NCI-H187 treated with DMSO at 0.1 percent for 48 hours (cell line): ENCODE results near the gene PMP22.

Experiments
- DNase-seq: peaks from one replicate; lab custom pipeline; 2025; lab: John Stamatoyannopoulos, UW

PMP22 gene

DNA sequence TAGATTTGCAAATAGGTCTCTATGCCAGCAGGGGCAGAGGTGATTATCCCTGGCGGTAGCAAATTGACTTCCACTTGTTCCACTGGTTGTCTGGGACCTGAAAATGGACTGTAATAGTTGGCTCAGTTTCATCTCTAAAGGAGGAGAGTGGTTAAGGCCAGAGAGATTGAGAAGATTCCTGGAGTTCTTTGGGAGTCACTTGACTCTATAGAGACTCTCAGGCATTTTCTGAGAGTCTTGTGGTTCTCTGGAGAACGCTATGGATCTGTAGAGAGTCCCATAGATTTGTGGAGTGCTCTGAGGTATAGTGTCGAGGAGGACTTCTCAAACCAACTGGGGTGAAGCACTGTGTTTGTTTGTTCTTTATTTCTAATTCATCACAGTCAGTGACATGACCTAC, 8.9 kb upstream of the PMP22 start:
- DNase-seq: no peak

DNA sequence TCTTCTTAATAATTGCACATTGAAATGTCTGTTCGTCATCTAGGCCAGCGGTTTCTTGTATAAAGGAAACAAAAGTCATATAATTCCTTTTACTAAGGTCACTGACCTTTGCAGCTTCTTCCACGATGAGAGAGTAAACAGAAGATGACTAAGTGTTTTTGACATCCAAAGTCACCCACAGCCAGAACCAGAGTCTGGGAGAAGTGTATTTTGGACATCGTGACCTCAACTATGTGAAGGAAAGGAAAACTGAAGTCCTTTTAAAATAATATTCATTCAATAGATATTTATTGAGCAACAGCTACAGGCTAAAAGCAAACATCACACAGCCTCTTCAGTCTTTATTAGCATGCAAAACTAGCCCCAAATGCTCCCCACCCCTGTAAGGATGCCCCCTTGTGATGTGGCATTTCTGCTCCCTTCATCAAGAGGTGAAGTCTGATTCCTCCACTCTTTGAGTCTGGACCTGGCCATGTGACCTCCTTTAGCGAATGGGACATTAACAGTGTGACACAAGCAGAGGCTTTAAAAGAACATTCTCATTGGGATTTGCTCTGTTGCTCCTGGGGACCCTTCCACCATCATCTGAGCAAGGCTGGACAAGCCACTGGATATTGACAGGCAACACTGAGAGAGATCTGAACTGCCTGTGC, 8.1 kb upstream of the PMP22 start:
- DNase-seq: no peak

DNA sequence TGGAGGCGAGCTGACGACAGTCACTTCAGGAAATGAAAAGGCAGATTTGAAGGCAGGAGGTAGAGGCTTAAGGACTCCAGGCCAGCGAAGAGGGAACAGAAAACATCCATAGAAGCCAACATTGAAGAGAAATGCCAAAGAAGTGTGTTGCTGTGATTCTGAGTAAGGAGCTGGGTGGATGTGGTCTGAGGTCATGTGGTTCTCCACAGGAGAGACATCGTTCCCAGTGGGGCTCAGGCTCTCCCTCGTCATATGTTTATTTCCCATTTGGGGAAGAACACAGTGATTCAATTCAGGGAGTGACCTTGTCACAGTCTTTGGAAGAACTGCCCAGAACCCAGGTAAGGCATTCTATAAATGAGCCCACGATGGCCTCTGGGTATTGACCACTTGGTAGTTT, 6.6 kb upstream of the PMP22 start:
- no peak for DNase-seq

DNA sequence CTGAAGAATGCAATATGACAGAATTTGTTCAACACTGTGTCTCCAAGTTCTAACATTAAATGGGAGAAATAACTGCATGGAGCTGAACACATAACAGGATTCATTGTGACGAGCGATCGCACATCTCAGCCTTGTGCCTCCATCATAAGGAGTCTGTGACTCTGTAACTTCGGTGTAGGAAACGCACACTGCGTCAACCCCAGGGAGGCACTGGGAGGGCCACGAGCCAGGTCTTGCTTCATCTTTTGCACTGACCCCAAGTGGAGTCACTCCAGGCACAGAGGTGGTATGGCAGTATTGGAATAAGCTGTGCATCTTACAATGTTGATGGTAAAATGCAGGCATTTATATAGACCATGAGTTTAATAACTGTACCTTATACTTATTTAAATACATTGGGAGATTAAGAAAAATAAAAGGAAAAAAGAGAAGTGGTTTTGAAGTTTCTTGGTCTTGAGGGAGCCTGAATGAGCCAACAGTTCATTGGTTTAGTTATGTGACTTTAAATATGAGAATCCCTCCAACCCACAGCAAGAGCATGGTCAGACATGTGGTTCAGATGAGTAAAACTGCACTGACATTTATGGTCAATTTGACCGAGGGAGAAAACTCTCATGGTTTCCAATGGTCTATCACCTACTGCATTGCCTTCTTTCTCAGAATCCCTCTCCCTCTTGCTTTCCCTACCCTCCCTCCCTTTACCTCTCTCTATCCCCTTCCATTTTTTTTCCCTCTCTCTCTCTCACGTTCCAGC, 5.7 kb upstream of the PMP22 start:
- no peak for DNase-seq

DNA sequence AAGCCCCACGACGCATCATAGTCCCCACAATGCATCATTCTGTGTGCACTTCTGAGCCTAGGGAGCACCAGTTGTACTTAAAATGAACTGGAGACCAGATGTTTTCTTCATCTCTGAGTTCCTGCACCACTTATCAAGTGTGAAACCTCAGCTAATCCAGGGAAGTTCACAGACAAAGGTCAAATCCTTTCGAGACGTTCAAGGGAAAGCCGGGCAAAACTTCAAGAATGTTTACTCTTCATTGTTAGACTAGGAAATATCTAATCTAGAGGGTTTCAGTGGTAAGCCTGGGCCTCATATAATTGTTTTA, 4.6 kb upstream of the PMP22 start:
- no peak for DNase-seq

DNA sequence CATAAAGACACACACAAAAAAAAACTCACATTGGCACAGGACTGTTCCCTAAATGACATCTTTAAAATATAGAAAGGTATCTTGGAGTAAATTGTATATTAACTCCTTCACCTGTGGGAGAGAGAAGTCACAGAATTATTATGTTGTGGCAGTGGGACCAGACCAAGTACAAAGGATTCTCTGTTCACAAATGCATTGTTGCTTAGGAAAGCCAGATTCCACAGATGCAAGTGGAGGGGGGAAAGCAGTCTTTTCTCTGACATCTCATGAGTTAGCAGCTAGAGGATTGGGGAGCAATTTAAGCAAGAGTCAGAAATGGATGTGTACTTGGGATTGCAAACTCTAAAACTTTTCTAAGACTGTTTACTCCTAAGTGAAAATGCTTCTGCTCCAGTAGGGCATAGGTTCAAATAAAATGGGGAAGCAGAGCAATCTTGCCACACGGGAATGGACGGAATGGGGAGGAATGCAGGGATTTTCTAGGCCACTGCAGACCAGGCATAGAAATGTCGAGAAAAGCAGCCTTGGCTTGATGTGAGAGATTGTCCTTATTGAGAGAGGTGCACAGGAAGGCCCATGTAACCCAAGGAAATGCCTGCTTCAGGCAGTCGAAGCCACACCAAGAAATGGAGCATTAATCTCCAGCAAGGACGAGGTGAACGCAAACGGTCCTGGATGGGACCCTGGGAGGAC, 4.1 kb upstream of the PMP22 start:
- no peak for DNase-seq

DNA sequence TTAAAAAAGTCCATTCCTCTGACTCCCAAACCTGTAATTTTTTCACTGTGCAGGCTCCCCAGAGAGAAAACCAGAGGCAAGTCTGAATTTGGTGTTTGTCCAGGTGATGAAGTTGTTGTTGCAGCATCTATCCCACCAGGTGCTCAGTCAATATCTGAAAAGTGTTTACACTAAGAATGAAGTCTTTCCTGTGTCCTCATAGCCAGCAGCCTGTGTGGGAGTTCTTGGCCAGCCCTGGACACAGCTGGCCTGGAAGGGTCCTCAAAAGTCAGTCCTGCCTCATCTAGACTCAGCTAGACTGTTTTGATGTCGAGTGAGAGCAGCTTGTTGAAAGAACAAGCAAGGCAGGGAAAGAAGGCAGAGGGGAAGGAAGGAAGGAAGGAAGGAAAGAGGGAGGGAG, 3.3 kb upstream of the PMP22 start:
- DNase-seq: no peak

DNA sequence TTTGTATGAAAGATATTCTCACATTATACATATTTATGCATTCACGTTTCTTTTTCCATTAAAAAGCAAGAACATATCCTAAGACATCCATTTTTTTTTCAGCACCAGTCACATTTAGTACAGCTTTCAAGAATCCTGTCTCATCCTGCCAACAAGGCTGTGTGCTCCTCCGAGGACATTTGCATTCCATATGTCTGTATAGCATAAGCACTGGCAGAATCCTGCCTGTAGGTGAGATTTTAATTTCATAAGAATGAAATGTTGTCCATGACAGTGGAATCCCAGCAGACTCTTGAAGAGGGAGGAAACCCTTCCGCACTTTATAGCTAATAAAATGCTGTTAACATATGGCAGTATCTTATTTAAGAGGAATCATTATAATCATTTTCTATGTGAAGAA, 2.9 kb upstream of the PMP22 start:
- no peak for DNase-seq

DNA sequence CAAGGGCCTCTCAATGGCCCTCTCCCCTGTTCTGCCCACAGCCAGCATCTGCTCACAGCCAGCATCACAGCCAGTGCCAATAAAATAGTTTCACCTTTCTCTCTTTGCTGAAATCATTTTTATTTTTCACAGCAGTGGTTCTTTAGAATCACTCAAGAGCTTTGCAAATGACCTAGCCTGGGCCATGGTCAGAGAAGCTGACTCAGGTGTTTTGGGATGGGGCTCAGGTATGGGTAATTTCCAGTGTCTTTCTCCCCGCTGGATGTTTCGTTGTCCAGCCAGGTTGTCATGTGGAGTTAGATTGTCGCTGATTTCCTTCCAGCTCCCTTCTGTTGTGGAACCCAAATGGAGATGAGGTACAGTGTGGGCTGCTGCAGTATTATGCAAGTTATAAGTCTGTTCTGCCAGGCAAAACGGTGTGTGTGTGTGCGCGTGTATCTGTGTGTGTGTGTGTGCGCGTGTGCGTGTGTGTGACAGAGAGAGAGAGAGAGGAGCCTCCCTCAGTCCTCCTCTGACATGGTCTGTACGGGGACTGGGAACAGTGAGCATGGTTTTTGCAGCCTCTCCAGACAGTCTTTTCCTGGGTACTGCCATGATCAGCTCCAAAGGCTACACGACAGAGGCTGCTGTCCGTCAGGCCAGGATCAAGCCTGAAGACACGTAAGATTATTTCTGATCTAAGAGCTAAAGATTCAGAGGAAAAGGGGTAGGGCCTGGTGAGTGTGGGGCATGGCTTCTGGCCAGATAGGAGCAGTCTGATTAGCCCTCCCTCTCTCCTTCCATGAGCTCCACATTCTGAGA, 1.4 kb upstream of the PMP22 start:
- DNase-seq: no peak

DNA sequence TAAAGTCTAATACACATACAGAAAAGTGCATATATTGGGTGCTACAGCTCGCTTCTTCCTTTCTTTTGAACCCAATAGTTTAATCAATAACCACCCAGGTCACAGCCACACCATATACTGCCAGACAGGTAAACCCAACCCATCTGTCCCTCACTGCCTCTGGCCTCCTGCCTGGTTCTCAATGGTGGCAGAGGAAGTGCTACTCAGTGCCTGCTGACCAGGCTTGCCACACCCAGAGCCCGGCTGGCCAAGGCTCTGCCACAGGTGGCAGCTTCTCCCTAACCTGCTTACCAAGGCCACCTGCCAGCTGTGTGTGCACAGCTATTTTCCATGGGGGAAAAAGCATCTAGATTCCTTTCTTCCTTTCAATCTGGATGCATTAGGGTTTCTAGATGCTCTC, 584 bp downstream of the PMP22 start:
- DNase-seq: no peak

DNA sequence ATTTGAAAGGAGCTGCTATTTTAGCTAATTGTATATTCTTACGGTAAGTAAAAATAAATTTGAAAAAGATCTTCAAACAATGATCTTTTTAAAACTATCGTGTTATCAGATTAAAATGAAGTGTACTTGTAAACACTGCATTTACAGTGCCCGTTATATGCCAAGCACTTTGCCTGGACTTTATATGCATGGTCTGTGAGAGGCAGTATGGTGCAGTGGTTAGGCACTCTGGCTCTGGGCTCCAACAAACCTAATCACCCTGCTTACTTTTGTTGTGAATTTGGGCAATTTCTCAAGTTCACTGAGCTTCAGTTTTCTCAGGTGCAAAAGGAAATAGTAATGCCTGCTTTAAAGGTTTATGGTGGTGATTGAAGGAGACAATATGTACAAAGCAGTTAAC, 1.4 kb downstream of the PMP22 start:
- no peak for DNase-seq

DNA sequence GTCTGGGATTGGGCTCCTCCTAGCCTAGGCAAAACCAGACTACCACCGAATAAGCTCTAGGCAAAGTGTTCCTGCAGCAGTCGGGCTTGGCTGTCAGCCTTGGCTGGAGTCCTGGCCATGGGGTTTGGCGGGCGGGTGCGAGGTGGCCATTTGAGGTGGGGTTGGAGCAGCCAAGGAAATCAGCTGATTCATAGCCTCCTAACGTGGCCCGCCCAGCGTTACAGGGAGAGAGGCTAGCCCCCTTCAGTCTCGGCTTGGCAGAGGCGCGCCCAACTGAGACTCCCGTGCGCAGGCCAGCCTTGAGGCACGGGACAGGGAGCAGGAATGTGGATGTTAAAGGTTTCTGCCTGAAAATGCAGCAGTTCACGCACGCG, 1.9 kb downstream of the PMP22 start:
- DNase-seq: no peak

DNA sequence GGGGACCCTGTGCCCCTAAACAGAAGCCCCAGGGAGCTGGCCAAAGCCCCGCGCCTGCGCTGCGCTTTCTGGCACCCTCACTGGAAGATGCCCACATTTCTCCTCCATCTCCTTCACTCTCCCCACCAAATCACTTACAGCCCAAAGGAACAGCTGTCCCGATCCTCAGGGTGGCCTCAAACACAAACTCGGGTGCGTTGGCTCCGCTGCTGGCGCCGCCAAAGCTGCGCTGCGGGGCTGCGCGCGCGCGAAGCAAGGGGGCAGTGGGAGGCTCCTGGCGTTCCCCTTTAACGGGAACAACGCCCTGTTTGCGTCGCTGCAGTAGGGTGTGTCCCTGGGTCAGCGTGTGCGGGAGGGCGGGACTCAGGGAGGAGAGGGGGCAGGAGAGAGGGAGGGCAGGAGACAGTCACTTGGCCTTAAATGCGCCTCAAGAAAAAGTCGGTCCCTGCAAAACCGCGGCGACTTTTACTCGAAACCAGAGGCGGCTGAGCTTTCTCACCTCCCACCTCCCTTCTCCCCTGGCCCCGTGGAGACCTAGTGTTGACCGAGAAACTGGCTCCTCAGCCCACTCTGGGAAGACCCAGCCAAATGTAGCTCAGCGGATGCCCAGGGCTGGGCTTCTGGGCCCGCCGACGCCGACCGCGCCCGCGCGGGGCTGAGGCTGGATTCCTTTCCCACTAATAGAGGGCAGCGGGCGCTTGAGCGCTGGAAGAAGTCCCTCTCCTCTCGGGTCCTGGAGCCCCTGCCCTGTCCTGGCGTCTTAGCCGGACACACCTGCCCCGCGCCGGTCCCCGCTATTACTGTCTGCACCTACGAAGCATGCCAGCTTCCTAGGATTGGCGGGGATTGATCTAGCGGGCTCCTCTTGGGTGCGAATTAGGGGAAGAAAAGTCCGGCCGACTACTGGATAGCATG, 2.6 kb downstream of the PMP22 start:
- no peak for DNase-seq

DNA sequence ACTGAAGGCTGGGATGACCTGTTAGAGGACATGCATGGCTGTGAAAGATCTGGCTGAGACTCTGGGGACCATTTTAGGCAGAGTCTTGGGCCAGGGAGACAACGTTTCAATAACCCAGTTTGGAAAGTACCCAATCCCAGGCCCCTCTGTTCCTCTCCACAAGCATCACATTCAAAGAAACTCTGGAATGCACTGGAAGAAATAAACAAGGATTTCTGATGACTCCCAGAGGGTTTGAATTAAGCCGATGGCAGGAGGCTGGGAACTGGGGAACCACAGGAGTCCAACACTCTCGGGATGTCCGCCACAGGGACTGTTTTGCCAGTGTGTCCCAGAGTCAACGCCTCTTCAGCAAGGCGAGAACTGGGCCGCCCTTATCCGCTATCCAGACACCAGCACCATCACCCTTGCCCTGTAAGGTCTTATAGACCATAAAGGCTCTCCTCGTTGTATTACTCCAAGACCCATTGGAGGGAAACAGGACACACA, 3.3 kb downstream of the PMP22 start:
- DNase-seq: no peak

DNA sequence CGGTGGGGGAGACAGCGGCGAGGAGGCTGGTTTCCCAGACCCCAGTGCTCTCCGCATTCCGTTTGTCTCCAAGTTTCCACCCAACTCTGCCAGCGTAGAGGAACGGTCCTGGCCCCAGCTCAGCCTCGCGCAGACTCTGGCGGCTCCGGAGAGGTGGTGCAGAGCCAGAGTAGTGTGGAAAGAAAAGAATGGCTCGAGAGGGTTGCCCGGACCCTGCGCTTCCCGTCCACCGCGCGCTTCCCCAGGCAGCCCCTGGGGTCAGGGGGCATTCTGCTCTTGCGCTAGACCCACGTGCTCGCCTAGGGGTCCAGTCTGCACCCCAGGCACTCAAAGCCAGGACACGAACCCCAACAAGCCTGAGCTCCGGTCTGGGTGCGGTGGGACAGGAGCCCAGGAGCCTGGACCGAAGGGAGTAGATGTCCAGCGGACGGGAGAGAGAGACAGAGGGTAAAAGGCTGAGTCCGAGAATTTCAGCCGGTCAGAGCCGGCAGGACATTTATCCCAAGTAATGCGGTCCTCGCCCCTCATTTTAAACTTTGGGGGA, 3.8 kb downstream of the PMP22 start:
- DNase-seq: no peak

DNA sequence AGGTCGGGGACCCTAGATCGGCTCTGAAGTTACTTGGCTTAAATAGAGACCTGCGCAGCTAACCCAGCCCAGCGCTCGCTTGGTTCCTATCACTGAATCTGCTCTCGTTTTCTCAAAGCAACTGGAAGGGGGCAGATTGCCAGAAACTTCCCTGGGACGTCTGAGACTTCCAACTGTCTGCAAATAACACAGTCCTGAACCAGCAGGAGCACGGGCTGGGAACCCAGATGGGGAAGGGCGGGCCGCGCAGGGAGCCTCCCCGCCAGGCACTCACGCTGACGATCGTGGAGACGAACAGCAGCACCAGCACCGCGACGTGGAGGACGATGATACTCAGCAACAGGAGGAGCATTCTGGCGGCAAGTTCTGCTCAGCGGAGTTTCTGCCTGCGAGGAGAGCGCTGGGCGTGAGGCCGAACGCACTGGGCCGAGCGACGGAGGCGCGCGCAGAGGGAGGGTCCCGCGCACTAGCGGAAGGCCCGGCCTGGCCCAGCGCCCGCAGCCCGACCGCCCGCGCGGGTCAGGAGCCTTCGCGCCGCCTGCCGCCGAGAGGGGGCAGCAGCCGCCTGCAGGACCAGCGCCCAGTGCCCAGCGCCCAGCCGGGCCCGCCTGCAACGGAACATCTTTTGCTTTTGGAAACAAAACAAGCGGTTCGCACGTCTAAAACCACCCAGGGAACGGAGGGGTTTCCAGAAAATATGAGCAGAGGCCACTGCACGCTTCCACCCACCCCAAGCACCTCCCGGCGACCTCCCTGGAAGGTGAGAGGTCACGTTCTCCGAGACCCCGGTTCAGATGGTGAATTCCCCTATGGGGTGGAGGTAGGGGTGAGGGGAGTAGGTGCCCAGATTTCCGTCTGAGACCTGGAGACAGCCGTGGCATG, 4.5 kb downstream of the PMP22 start:
- no peak for DNase-seq

DNA sequence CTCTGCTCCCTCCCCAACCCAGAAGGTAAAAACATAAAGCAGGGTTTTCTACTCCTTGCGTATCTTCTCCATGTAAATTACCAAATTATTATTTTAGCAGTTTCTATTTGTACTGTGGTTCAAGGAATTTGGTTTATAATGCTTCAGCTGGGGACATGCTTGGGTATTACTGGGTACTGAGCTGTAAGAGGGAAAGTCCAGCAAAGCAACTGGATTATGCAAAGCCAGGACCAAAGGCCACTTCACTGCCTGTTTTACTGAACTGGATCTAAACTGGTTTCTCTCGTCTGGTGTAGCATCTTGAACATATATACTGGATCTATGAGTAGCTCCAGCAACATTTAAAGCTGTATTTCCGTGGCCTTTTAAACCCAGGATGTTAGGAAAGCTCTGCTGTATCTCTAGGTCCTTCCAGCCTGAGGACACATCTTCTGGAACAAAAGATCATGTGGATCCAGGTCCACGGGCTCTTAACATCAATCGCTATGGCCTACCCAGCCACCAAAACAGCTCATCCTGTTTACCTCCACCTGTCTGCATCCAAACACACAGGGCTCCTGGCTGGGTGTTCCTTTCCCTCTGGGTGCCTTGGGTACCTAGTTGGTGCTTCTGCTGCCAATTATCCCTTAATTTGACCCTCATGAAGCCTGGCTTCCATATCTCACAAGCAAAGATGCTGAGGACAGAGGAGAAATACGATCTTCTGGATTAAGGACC, 7.2 kb downstream of the PMP22 start:
- no peak for DNase-seq

DNA sequence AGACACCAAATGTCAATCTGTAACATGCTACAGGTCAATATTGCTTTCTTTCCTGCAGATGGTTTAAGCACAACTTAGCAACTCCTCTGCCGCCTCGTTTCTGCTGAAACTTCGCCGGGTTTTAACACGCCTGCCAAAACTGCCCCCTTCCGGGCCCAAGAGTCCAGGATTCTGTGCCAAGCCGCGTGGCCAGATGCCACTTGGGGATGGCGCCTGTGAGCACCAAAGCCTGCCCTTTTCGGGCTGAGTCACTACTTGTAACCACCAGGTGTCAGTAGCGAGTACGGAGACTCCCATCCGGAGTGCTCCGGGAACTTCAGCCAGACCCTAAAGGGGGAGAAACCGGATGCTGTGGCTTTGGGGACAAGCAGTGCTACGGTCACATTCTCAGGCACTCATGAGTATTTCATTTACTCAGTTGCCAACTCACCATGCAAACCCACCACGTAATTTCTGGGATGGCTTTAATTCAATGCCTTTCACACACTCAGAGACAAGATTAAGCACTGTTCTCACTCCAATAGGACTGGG, 7.8 kb downstream of the PMP22 start:
- DNase-seq: no peak

DNA sequence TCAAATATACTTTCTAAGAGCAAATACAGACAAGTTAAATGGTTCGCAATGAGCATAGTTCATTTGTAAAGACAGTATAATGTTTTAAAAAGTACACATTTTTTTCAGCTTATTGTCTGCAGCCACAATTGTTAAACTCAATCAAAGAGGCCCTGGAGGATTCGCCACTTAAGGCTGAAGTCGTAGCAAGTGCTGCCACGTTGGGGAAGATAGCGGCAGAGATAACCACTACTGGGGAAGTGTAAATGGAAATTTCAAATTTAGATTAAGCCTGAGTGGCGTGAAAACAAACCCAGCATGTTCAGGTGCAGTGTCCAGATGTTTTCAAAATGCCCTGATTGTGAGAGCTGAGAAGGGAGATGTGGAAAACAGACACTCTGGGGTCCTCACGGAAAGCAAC, 8.4 kb downstream of the PMP22 start:
- no peak for DNase-seq
